ENCODE results near the gene IL2. TPM values are rescaled to one million over a fixed set of nuclear protein-coding genes. Genes with fewer than 3 reads are reported as not detected.

IL2 gene
- total RNA-seq, 2 donors from 2014 or later: not detected

DNA sequence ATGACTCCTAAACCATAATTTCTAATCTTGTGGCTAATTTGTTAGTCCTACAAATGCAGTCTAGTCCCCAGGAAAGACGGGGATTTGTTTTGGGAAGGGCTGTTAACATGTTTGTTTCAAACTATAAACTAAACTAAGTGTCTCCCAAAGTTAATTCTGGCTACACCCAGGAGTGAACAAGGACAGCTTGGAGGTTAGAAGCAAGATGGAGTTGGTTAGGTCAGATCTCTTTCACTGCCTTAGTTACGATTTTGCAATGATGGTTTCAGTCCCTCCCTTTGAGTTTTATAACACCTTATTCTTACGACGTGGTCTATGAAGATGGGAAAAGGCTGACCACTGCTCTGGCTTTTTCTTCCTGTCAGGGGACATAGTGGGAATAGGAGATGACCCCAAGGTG, 27.0 kb upstream of the IL2 start:
- no peaks in the 10 kb centered on the region for H3K4me1 ChIP-seq
- DNase-seq (no peak), ATAC-seq (no peak)
- no peaks in the 10 kb centered on the region for H3K36me3 ChIP-seq (replicated peaks in 1 of 2; ENCODE audit: insufficient read depth in 1 of 2, low read depth in 2 of 2)
- 56 to 62% methylated on average over 4 of the region's 4 CpGs for WGBS, 2 donors
- H3K9me3 ChIP-seq: no peaks in the 10 kb centered on the region
- H3K4me3 ChIP-seq: no peak overlapping the region
- intact Hi-C loops (cut with DNase I): no loop called here
- no peaks in the 10 kb centered on the region for H3K27me3 ChIP-seq
- H3K27ac ChIP-seq: no peak overlapping the region
- no peak for TF ChIP-seq POLR2A (IDR thresholded peaks at IDR 0.05)
- TF ChIP-seq, protein P1, sequence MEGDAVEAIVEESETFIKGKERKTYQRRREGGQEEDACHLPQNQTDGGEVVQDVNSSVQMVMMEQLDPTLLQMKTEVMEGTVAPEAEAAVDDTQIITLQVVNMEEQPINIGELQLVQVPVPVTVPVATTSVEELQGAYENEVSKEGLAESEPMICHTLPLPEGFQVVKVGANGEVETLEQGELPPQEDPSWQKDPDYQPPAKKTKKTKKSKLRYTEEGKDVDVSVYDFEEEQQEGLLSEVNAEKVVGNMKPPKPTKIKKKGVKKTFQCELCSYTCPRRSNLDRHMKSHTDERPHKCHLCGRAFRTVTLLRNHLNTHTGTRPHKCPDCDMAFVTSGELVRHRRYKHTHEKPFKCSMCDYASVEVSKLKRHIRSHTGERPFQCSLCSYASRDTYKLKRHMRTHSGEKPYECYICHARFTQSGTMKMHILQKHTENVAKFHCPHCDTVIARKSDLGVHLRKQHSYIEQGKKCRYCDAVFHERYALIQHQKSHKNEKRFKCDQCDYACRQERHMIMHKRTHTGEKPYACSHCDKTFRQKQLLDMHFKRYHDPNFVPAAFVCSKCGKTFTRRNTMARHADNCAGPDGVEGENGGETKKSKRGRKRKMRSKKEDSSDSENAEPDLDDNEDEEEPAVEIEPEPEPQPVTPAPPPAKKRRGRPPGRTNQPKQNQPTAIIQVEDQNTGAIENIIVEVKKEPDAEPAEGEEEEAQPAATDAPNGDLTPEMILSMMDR (IDR thresholded peaks at IDR 0.05): no peak

DNA sequence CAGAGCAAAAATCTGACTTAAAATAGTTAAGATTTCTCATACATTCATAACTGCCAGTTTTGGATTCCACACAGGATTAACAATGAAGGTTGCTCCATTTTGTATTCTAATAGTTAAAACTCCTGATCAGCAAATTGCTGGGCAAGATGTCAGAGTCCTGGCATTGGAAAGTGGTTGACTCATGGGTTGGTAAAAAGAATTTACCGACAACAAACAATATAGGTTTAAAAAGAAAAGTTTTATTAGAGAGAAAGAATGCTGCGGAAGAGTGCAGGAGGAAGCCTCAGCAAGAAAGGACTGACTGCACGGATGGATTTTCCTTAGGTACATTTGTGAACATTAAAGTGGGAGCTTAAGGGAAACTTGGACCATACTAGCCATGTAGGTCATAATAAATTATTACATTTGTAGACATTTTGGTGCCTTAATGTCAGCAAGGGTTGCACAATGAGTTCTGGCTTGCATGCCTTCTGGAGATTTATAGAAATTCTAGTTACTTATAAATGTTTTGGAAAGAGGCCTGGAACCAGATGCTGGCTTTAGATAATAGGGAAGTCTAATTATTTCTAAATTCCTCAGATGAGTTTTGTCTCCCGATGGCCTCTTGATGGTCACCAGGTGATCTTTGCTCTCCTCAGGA, 25.4 kb upstream of the IL2 start:
- H3K4me3 ChIP-seq: no peak overlapping the region
- 74 to 75% methylated on average over 4 of the region's 4 CpGs for WGBS, 2 donors
- H3K27me3 ChIP-seq: no peaks in the 10 kb centered on the region
- intact Hi-C loops (cut with DNase I): no loop called here
- no peak for ATAC-seq
- H3K4me1 ChIP-seq: no peaks in the 10 kb centered on the region
- no peak overlapping the region for H3K27ac ChIP-seq
- no peak for TF ChIP-seq POLR2A (IDR thresholded peaks at IDR 0.05)
- TF ChIP-seq, protein P1 (IDR thresholded peaks at IDR 0.05): no peak
- H3K9me3 ChIP-seq: no peaks in the 10 kb centered on the region
- H3K36me3 ChIP-seq (replicated peaks in 1 of 2; ENCODE audit: insufficient read depth in 1 of 2, low read depth in 2 of 2): no peaks in the 10 kb centered on the region
- DNase-seq: no peak

DNA sequence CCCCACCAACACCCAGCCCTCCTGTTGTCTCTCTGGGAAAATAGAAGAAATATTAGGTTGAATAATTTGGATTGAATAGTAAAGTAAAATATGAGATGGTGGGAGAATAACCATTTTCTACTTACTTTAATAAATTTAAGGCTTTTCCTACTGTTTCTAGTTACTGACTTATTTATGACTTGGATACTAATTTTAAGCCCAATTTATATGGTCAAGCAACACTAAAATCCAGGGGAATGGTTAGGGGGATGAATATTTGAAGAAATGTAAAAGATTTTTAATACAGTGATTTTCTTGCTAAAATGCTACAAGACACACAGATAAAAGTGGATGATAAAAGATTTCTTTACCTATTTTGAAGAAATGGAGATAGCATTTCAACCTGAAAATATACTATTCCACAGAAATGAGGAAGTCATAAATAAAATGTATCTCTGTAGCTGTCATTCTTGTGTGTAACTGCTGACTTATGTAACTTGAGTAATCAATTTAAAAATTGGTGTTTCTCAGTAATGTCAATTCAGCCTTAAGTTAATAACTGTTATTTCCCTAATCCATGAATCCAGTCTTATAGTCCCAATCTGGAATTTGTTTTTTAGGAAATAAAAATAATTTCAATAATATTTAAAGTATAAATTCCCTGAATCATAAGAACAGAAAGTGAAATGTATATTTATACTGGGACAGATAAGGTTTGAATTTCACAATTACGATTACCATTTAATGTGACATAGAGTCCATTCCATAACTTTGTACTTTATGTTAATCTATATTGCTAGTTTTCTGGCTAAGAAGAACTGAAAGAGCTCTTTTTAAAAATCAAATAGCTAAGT, 24.3 kb upstream of the IL2 start:
- no peak for ATAC-seq
- Histone ChIP-seq H3K4me1 (no peaks in the 10 kb centered on the region), H3K36me3 (replicated peaks in 1 of 2; ENCODE audit: insufficient read depth in 1 of 2, low read depth in 2 of 2) (no peaks in the 10 kb centered on the region), H3K4me3 (no peak overlapping the region), H3K9me3 (no peaks in the 10 kb centered on the region), H3K27ac (no peak overlapping the region), H3K27me3 (no peaks in the 10 kb centered on the region)
- intact Hi-C loops (cut with DNase I): no loop called here
- no peak for DNase-seq
- WGBS, 2 donors: 70 to 84% methylated on average over 1 of the region's 1 CpG
- TF ChIP-seq, protein P1 (IDR thresholded peaks at IDR 0.05): no peak
- no peak for TF ChIP-seq POLR2A (IDR thresholded peaks at IDR 0.05)

DNA sequence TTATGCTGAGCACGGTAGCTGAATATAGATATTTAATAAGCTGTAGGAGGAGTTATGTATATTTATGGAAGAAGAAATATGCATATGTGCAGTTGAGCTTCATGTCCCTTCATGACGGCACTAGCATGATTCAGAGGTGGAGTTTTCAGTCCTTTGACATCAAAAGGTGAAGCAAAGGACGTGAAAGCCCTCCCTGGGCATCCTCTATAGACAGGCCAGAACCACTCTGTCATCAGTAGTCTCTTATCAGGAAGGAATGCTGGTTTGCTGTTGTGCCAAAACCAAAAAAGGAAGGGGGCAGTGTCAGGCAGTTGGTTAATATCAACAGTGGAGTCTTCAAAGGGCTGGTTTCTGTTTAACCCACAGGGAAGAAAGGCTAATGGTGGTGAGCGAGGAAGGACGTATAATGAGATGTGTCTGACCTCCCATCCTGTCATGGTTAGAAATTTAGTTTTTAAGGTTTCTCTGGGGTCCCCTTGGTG, 23.5 kb upstream of the IL2 start:
- intact Hi-C loops (cut with DNase I): no loop called here
- H3K4me1 ChIP-seq: no peaks in the 10 kb centered on the region
- ATAC-seq: no peak

More for the DNA sequence above, 23.5 kb upstream of the IL2 start:
- WGBS, 2 donors: 28 to 39% methylated on average over 5 of the region's 5 CpGs
- DNase-seq: no peak
- H3K27ac ChIP-seq: no peak overlapping the region
- H3K9me3 ChIP-seq: no peaks in the 10 kb centered on the region
- H3K4me3 ChIP-seq: no peak overlapping the region
- H3K36me3 ChIP-seq (replicated peaks in 1 of 2; ENCODE audit: insufficient read depth in 1 of 2, low read depth in 2 of 2): no peaks in the 10 kb centered on the region
- H3K27me3 ChIP-seq: no peaks in the 10 kb centered on the region
- TF ChIP-seq, protein P1 (IDR thresholded peaks at IDR 0.05): no peak
- TF ChIP-seq POLR2A (IDR thresholded peaks at IDR 0.05): no peak

Measured in body of pancreas (tissue), 4 donors.